ENCODE measurements around the gene LTB4R2.
"Not testable (repeated sequence)": the region's sequence is repeated elsewhere in the genome, so short reads cannot be mapped to it uniquely, and the experiment has no call there.

Gene LTB4R2

DNA sequence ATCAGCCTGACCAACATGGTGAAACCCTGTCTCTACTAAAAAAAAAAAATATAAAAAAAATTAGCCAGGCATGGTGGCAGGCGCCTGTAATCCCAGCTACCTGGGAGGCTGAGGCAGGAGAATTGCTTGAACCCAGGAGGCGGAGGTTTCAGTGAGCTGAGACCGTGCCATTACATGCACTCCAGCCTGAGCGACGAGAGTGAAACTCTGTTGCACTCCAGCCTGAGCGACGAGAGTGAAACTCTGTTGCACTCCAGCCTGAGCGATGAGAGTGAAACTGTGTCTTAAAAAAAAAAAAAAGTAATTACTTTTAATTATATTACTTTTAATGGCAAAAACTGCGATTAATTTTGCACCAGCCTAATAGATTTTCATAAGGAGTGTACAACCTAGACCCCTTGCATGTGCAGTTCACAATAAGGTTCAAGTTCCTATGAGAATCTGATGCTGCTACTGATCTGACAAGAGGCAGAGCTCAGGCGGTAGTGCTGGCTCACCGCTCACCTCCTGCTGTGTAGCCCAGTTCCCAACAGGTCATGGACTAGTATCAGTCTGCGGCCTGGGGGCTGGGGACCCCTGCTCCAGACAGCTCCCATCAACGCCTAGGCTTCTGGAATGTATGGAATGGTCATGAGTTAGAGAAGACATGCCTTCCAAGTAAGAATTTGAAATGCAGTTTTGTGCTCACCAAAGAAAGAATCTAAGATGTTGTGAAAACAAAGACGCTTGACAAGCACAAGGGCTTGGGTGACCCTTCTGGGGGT is 11.5 kb downstream of the LTB4R2 start:
- Histone ChIP-seq H3K27me3 (replicated peaks; ENCODE audit: control insufficient read depth, insufficient read depth, low read length, poor library complexity, severe bottlenecking) (no peaks in the 10 kb centered on the region), H3K27ac (ENCODE audit: insufficient read depth, low read length, poor library complexity, severe bottlenecking) (no peak overlapping the region)
- no peak for DNase-seq

DNA sequence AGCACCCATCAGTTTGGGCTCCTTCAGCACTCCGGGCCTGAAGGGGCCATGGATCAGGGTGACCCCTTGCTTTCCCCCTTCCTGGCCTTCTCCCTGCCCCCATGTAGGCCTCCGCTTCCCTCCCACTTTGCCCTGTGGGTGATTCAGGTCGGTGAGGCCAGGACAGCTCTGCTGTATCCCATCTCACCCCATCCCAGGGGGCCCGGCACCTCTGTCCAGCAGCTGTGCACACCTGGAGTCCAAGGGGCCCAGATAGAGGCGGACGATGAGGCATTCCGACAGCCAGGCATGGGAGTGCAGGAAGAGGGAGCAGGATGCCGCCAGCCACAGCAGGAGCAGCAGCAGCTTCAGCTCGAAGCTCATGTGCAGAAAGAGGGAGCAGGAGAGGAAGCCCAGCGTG is 12.7 kb downstream of the LTB4R2 start:
- H3K27ac ChIP-seq (ENCODE audit: insufficient read depth, low read length, poor library complexity, severe bottlenecking) = no peak overlapping the region
- DNase-seq = no peak

More for the DNA sequence above, 11.5 kb downstream of the LTB4R2 start:
- Histone ChIP-seq H3K9me3 (ENCODE audit: control insufficient read depth, low read length) (no peaks in the 10 kb centered on the region), H3K36me3 (ENCODE audit: control insufficient read depth, insufficient read depth, low read length) (no peaks in the 10 kb centered on the region), H3K4me3 (ENCODE audit: insufficient read depth, low read depth, low read length, poor library complexity, severe bottlenecking) (no peak overlapping the region), H3K4me1 (ENCODE audit: control insufficient read depth, insufficient read depth, low read length, poor library complexity, severe bottlenecking) (no peaks in the 10 kb centered on the region)

DNA sequence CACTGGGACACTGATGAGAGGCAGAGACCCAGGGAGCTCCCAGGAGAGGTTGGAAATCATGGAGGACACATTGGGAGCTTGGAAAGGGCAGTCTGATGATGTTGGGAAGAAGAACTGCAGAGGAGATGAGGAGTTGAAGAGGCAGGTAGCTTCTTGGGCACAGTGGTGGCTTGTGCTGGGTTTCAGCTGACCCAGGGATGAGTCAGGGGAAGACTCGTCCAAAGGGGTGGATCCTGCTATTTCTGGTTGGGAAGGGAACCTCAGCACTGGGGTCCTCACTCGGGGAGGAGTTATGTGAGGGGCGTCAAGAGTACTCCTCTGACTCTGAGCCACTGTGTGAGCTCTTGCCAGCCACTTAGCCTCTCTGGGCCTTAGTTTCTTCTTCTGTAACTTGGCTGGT is 13.4 kb downstream of the LTB4R2 start:
- H3K4me1 ChIP-seq (ENCODE audit: control insufficient read depth, insufficient read depth, low read length, poor library complexity, severe bottlenecking) = peaks cover 6% of the 10 kb centered on the region
- no peak overlapping the region for H3K27ac ChIP-seq (ENCODE audit: insufficient read depth, low read length, poor library complexity, severe bottlenecking)
- no peaks in the 10 kb centered on the region for H3K9me3 ChIP-seq (ENCODE audit: control insufficient read depth, low read length)
- no peak for DNase-seq
- no peak overlapping the region for H3K4me3 ChIP-seq (ENCODE audit: insufficient read depth, low read depth, low read length, poor library complexity, severe bottlenecking)
- H3K27me3 ChIP-seq (replicated peaks; ENCODE audit: control insufficient read depth, insufficient read depth, low read length, poor library complexity, severe bottlenecking) = no peaks in the 10 kb centered on the region
- H3K36me3 ChIP-seq (ENCODE audit: control insufficient read depth, insufficient read depth, low read length) = no peaks in the 10 kb centered on the region

More for the DNA sequence above, 12.7 kb downstream of the LTB4R2 start:
- Histone ChIP-seq H3K27me3 (replicated peaks; ENCODE audit: control insufficient read depth, insufficient read depth, low read length, poor library complexity, severe bottlenecking) (no peaks in the 10 kb centered on the region), H3K4me3 (ENCODE audit: insufficient read depth, low read depth, low read length, poor library complexity, severe bottlenecking) (no peak overlapping the region), H3K4me1 (ENCODE audit: control insufficient read depth, insufficient read depth, low read length, poor library complexity, severe bottlenecking) (peaks cover 6% of the 10 kb centered on the region), H3K36me3 (ENCODE audit: control insufficient read depth, insufficient read depth, low read length) (no peaks in the 10 kb centered on the region), H3K9me3 (ENCODE audit: control insufficient read depth, low read length) (no peaks in the 10 kb centered on the region)

DNA sequence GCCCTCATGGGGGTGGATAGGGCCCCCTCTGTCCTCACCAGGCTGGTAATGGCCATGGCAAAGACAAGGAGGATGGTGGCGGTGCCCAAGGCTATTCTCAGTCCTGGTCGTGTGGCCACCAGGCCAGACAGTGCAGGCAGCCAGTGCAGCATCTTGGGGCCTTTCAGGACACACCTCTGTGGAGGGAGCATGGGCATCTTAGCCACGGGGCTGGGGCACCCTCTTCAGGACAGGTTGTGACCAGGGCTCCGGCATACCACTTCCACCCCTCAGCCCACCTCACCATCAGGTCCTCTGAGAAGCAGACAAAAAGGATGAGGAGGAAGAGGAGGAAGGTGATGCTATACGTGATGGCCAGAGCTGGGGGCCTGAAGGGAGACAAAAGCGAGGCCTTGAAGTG is 14.1 kb downstream of the LTB4R2 start:
- Histone ChIP-seq H3K4me3 (ENCODE audit: insufficient read depth, low read depth, low read length, poor library complexity, severe bottlenecking) (no peak overlapping the region), H3K4me1 (ENCODE audit: control insufficient read depth, insufficient read depth, low read length, poor library complexity, severe bottlenecking) (peaks cover 7% of the 10 kb centered on the region), H3K27ac (ENCODE audit: insufficient read depth, low read length, poor library complexity, severe bottlenecking) (no peak overlapping the region), H3K36me3 (ENCODE audit: control insufficient read depth, insufficient read depth, low read length) (no peaks in the 10 kb centered on the region), H3K27me3 (replicated peaks; ENCODE audit: control insufficient read depth, insufficient read depth, low read length, poor library complexity, severe bottlenecking) (no peaks in the 10 kb centered on the region), H3K9me3 (ENCODE audit: control insufficient read depth, low read length) (no peaks in the 10 kb centered on the region)
- DNase-seq = no peak

DNA sequence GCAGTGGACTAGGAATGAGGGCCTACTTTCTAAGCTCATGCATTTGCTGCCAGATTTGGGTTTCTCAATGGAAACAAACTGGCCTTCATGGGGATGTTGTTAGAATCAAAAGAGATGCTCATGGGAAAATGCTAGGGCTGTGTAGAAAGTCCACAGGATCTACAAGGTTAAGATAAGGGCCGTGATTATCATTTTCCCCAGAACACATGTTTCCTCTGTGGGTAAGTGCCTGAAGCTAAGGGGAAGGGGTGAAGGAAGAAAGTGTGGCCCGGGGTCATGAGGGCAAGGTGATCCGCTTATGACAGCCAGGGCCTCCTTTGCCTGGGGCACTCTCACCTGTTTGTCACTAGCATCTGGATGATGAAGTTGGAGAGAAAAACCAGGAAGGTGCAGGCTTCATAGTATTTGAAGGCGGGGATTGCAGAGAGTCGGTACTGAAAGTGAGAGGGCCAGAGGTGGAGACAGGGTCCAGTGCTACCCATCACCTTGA is 15.1 kb downstream of the LTB4R2 start:
- H3K4me3 ChIP-seq (ENCODE audit: insufficient read depth, low read depth, low read length, poor library complexity, severe bottlenecking) = no peak overlapping the region
- DNase-seq = no peak
- peaks cover 15% of the 10 kb centered on the region for H3K4me1 ChIP-seq (ENCODE audit: control insufficient read depth, insufficient read depth, low read length, poor library complexity, severe bottlenecking)
- H3K27ac ChIP-seq (ENCODE audit: insufficient read depth, low read length, poor library complexity, severe bottlenecking) = no peak overlapping the region
- H3K9me3 ChIP-seq (ENCODE audit: control insufficient read depth, low read length) = no peaks in the 10 kb centered on the region
- H3K36me3 ChIP-seq (ENCODE audit: control insufficient read depth, insufficient read depth, low read length) = no peaks in the 10 kb centered on the region
- no peaks in the 10 kb centered on the region for H3K27me3 ChIP-seq (replicated peaks; ENCODE audit: control insufficient read depth, insufficient read depth, low read length, poor library complexity, severe bottlenecking)

DNA sequence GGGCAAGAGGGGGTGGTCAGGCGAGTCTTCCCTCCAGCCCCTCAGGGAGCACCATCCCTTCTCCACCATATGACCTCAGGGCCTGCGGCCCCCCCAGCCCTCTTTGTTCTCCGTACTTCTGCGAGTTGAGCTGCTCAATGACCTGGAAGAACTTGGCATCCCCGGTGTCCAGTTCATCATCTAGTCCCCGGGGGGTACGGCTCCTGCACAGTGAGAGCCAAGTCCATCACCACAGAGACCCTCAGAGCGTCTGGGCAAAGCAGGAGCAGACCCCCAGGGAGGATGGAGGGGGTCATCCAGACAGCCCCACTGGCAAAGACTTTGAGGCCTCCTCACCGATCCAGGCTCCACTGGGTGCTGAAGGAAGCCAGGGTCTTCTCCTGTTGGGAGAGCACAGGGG is 16.0 kb downstream of the LTB4R2 start:
- no peak overlapping the region for H3K27ac ChIP-seq (ENCODE audit: insufficient read depth, low read length, poor library complexity, severe bottlenecking)
- no peaks in the 10 kb centered on the region for H3K9me3 ChIP-seq (ENCODE audit: control insufficient read depth, low read length)
- H3K4me1 ChIP-seq (ENCODE audit: control insufficient read depth, insufficient read depth, low read length, poor library complexity, severe bottlenecking) = peaks cover 15% of the 10 kb centered on the region
- H3K4me3 ChIP-seq (ENCODE audit: insufficient read depth, low read depth, low read length, poor library complexity, severe bottlenecking) = no peak overlapping the region
- no peaks in the 10 kb centered on the region for H3K27me3 ChIP-seq (replicated peaks; ENCODE audit: control insufficient read depth, insufficient read depth, low read length, poor library complexity, severe bottlenecking)
- DNase-seq = no peak
- no peaks in the 10 kb centered on the region for H3K36me3 ChIP-seq (ENCODE audit: control insufficient read depth, insufficient read depth, low read length)

DNA sequence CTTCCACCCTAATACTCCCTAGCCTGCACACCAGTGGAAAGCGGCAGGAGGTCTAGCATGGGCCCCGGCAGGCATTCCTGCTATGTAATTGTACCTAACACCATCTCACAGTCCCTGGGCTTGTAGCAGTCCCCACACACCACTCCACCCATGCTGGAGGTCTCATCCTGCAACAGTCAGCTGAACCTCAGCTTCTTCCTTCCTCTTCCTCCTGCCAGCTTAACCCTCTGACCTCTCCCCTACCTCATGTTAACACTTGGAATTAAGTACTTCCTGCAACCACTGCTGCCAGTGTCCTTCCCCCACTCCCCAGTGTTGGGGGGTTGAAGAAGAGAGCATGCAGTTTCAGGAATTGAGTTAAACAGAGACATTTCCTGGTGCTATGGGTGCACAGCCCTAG is 17.4 kb downstream of the LTB4R2 start:
- peaks cover 23% of the 10 kb centered on the region for H3K4me1 ChIP-seq (ENCODE audit: control insufficient read depth, insufficient read depth, low read length, poor library complexity, severe bottlenecking)
- no peak overlapping the region for H3K27ac ChIP-seq (ENCODE audit: insufficient read depth, low read length, poor library complexity, severe bottlenecking)

DNA sequence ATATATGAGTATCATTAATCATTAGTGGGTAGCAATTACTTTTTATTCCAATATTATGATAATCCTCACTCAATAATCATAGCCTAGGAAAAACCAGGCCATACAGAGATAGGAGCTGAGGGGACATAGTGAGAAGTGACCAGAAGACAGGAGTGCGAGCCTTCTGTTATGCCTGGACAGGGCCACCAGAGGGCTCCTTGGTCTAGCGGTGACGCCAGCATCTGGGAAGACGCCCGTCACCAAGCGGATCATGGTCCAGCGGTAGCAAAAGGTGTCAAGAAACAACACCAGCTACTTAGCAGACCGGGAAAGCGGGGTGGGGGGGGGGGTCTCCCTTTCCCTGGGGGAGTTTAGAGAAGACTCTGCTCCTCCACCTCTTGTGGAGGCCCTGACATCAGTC is 18.0 kb downstream of the LTB4R2 start:
- H3K4me1 ChIP-seq (ENCODE audit: control insufficient read depth, insufficient read depth, low read length, poor library complexity, severe bottlenecking) = peaks cover 29% of the 10 kb centered on the region
- H3K27ac ChIP-seq (ENCODE audit: insufficient read depth, low read length, poor library complexity, severe bottlenecking); DNase-seq; H3K4me3 ChIP-seq (ENCODE audit: insufficient read depth, low read depth, low read length, poor library complexity, severe bottlenecking); H3K9me3 ChIP-seq (ENCODE audit: control insufficient read depth, low read length); H3K36me3 ChIP-seq (ENCODE audit: control insufficient read depth, insufficient read depth, low read length); H3K27me3 ChIP-seq (replicated peaks; ENCODE audit: control insufficient read depth, insufficient read depth, low read length, poor library complexity, severe bottlenecking): not testable (repeated sequence)

More for the DNA sequence above, 17.4 kb downstream of the LTB4R2 start:
- Histone ChIP-seq H3K9me3 (ENCODE audit: control insufficient read depth, low read length) (no peaks in the 10 kb centered on the region), H3K36me3 (ENCODE audit: control insufficient read depth, insufficient read depth, low read length) (no peaks in the 10 kb centered on the region), H3K4me3 (ENCODE audit: insufficient read depth, low read depth, low read length, poor library complexity, severe bottlenecking) (no peak overlapping the region), H3K27me3 (replicated peaks; ENCODE audit: control insufficient read depth, insufficient read depth, low read length, poor library complexity, severe bottlenecking) (no peaks in the 10 kb centered on the region)
- DNase-seq = no peak

DNA sequence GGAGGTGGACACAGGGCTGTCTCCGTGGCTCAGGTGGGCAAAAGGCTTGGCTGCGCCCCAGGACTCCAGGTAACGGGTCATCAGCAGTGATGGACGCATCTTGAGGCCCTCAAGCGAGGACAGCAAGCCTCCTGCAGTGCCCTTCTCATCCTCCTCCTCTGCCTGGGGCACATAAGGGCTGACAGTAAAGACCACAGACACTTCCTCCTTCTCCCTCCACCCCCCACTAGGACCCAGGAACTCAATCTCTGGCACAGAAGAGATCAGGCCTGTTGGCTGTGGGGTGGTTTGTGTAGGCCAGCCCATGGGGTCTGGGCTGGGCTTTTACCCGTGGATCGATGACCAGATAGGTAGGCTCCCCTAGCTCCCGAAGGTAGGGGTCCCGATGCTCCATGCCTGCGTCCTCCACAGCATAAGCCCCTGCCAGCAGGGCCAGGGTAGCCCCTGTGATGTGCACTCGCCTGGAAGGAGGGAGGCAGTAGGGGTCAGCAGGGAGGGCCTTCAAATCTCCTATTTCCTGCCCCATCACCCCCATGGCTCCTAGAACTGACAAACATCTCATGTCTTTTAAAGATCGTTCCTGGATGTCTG is 19.2 kb downstream of the LTB4R2 start:
- Histone ChIP-seq H3K4me3 (ENCODE audit: insufficient read depth, low read depth, low read length, poor library complexity, severe bottlenecking) (no peak overlapping the region), H3K27ac (ENCODE audit: insufficient read depth, low read length, poor library complexity, severe bottlenecking) (no peak overlapping the region), H3K36me3 (ENCODE audit: control insufficient read depth, insufficient read depth, low read length) (no peaks in the 10 kb centered on the region), H3K9me3 (ENCODE audit: control insufficient read depth, low read length) (no peaks in the 10 kb centered on the region), H3K27me3 (replicated peaks; ENCODE audit: control insufficient read depth, insufficient read depth, low read length, poor library complexity, severe bottlenecking) (no peaks in the 10 kb centered on the region), H3K4me1 (ENCODE audit: control insufficient read depth, insufficient read depth, low read length, poor library complexity, severe bottlenecking) (peaks cover 38% of the 10 kb centered on the region)
- DNase-seq = no peak

DNA sequence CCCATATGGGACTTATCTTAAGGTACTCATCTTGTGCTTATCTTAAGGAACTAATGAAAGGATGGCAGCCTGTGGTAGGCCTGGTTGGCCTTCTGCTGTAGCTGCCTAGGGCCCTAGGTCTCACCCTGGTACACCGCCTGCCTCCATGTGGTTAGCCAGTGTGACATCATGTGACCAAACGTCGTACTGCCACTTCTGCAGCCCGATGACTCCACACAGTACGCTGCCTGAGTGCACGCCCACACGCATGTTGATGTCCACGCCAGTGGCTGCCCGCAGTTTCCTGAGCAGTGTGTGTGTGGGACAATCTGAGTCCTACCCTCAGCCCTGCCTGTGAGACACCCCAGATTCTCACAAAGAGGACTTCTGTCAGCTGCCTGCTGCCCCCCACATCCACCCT is 19.8 kb downstream of the LTB4R2 start:
- H3K36me3 ChIP-seq (ENCODE audit: control insufficient read depth, insufficient read depth, low read length) = no peaks in the 10 kb centered on the region
- no peak overlapping the region for H3K27ac ChIP-seq (ENCODE audit: insufficient read depth, low read length, poor library complexity, severe bottlenecking)
- H3K4me3 ChIP-seq (ENCODE audit: insufficient read depth, low read depth, low read length, poor library complexity, severe bottlenecking) = no peak overlapping the region
- peaks cover 44% of the 10 kb centered on the region for H3K4me1 ChIP-seq (ENCODE audit: control insufficient read depth, insufficient read depth, low read length, poor library complexity, severe bottlenecking)
- no peaks in the 10 kb centered on the region for H3K9me3 ChIP-seq (ENCODE audit: control insufficient read depth, low read length)
- DNase-seq = peak; percentile 55 to 74 (median 59)
- peaks cover 3% of the 10 kb centered on the region for H3K27me3 ChIP-seq (replicated peaks; ENCODE audit: control insufficient read depth, insufficient read depth, low read length, poor library complexity, severe bottlenecking)

Measured in effector memory CD4-positive, alpha-beta T cell (primary cell).